Posterior vena cava (tissue), 2 donors: ENCODE results near the gene TRIP13. TPM values are rescaled to one million over a fixed set of nuclear protein-coding genes. Genes with fewer than 3 reads are reported as not detected.

Experiments
- total RNA-seq, 2 donors: library from RNA; stranded (reverse); fragmentation: NEBNext Ultra II Directional; extraction: Animal tissue kit (Norgen Biotek cat#: 25700); gene quantifications; one replicate each; pipeline ENCODE4 v1.2.1, GENCODE V29; 2021
- donor health status: DM: yes; HTN: yes; CAD: no.
- donor health status: DM: yes; HTN: yes; CAD: no.

Gene TRIP13
- total RNA-seq, 2 donors from 2014 or later, result 0.95 to 1.6 TPM

Other genes starting within 250 kb of the TRIP13 start
- 10 to 100 TPM in 1 of 2 donors, 1 to 10 TPM in 1; 9.8 to 10.8 TPM for gene TPPP, start 199.5 kb upstream of the TRIP13 start, total RNA-seq
- 10 to 100 TPM in 1 of 2 donors, 1 to 10 TPM in 1; 9.1 to 14.9 TPM for gene ZDHHC11B, start 108.2 kb upstream of the TRIP13 start, total RNA-seq
- 10 to 100 TPM in 1 of 2 donors, 1 to 10 TPM in 1; 8.9 to 29.1 TPM for gene ZDHHC11, start 41.9 kb upstream of the TRIP13 start, total RNA-seq
- 10 to 100 TPM; 28.6 to 36.0 TPM for gene BRD9, start 83 bp upstream of the TRIP13 start, total RNA-seq
- 1 to 10 TPM; 2.7 to 5.0 TPM for gene NKD2, start 115.9 kb downstream of the TRIP13 start, total RNA-seq
- 10 to 100 TPM; 23.8 to 34.6 TPM for gene SLC12A7, start 219.2 kb downstream of the TRIP13 start, total RNA-seq